Uterus (tissue), 4 donors: ENCODE results near the gene TGIF1. TPM values are rescaled to one million over a fixed set of nuclear protein-coding genes. Genes with fewer than 3 reads are reported as not detected.

Source experiments
- DNase-seq, 2 donors: peaks; one replicate each; pipeline ENCODE4 v3.0.0-alpha.2; 2019 to 2020
- H3K27ac ChIP-seq, 2 donors: fragments of 200-600 bp; sonication (generic); 1 replicate in 1 of 2; 2 replicates in 1 of 2; pipeline ENCODE4 v1.5.1; 2016 to 2018
- H3K27me3 ChIP-seq, 2 donors: fragments of 200-600 bp; sonication (generic); one replicate each; pipeline ENCODE4 v1.5.1; 2018 to 2019; ENCODE audit warnings: control low read depth in 1 of 2
- H3K36me3 ChIP-seq, 2 donors: fragments of 200-600 bp; sonication (generic); one replicate each; pipeline ENCODE4 v1.5.1; 2019; ENCODE audit warnings: control low read depth in 1 of 2
- H3K4me1 ChIP-seq, 2 donors: fragments of 200-600 bp; sonication (generic); one replicate each; pipeline ENCODE4 v1.5.1; 2018 to 2019; ENCODE audit warnings: control low read depth in 1 of 2
- H3K4me3 ChIP-seq, 2 donors: fragments of 200-600 bp; sonication (generic); 1 replicate in 1 of 2; 2 replicates in 1 of 2; pipeline ENCODE4 v1.5.1; 2018 to 2019; ENCODE audit warnings: mild to moderate bottlenecking in 1 of 2
- H3K9me3 ChIP-seq, 2 donors: fragments of 200-600 bp; sonication (generic); one replicate each; pipeline ENCODE4 v1.5.1; 2019; ENCODE audit warnings: control low read depth in 1 of 2
- CTCF ChIP-seq, 4 experiments: fragments of 200-600 bp in 2 of 4; fragments of 450-650 bp in 2 of 4; sonication (generic) in 2 of 4; IDR thresholded peaks; one replicate each; pipeline ENCODE4 v1.5.1; 2016 to 2019; ENCODE audit warnings: antibody characterized with exemption in 4 of 4, mild to moderate bottlenecking in 2 of 4, moderate library complexity in 1 of 4
- POLR2A ChIP-seq, 2 donors: fragments of 450-650 bp; IDR thresholded peaks; one replicate each; pipeline ENCODE4 v1.6.1; 2016; ENCODE audit warnings: antibody characterized with exemption in 2 of 2, mild to moderate bottlenecking in 1 of 2, moderate library complexity in 1 of 2
- intact Hi-C: fragments of 100-400 bp; cut with DNase I; formaldehyde crosslinking; loops from one replicate; pipeline ENCODE4 v1.15.1; 2023; ENCODE audit warnings: low total_unique reads
- total RNA-seq, 4 donors: library from RNA; depleted of rRNA in 3 of 4; stranded (reverse); fragments of >200 nt in 3 of 4; gene quantifications; one replicate each; pipeline versions ENCODE4 v1.1.0 to v1.2.4, GENCODE V29; 2014 to 2023
- donor health status: DM: yes; HTN: yes; CAD: no.

Gene TGIF1
- total RNA-seq, 4 donors from 2014 or later, result 34.1 to 161 (median 87.0) TPM

GRCh38 chr18:3452750-3453539 is 3.0 kb downstream of the TGIF1 start:
- H3K27me3 ChIP-seq, result no peaks in the 10 kb centered on the region
- no peaks in the 10 kb centered on the region for H3K9me3 ChIP-seq
- DNase-seq, result peak; percentile 29
- H3K4me1 ChIP-seq, result peaks cover 8 to 10% of the 10 kb centered on the region in 2 donors
- TF ChIP-seq CTCF (IDR thresholded peaks at IDR 0.05) (no peak), POLR2A (IDR thresholded peaks at IDR 0.05) (no peak)
- peak overlapping the region; percentile 60 to 63 for H3K4me3 ChIP-seq
- intact Hi-C loops, result loop anchor here (10.0 kb wide), 1 partner anchor 142 kb away; no protein-coding TSS in a partner anchor
- peak overlapping the region; percentile 98 for H3K27ac ChIP-seq
- no peaks in the 10 kb centered on the region for H3K36me3 ChIP-seq

- TF ChIP-seq CTCF (IDR thresholded peaks at IDR 0.05), result peak in 1 of 4 experiments; percentile 7
- TF ChIP-seq POLR2A (IDR thresholded peaks at IDR 0.05), result no peak
Observed at GRCh38 chr18:3453540-3454364, 3.8 kb downstream of the TGIF1 start.

GRCh38 chr18:3454365-3455089 is 4.6 kb downstream of the TGIF1 start:
- H3K9me3 ChIP-seq, result no peaks in the 10 kb centered on the region
- H3K4me3 ChIP-seq, result peak overlapping the region; percentile 60 to 63
- H3K27ac ChIP-seq, result peak overlapping the region; percentile 98
- H3K27me3 ChIP-seq, result no peaks in the 10 kb centered on the region
- intact Hi-C loops, result loop anchor here (10.0 kb wide), 1 partner anchor 140 kb away; no protein-coding TSS in a partner anchor
- H3K4me1 ChIP-seq, result peaks cover 8 to 10% of the 10 kb centered on the region in 2 donors
- DNase-seq, result peak in 1 of 2 donors; percentile 40
- TF ChIP-seq CTCF (IDR thresholded peaks at IDR 0.05) (peak; percentile 63 to 71 (median 70)), POLR2A (IDR thresholded peaks at IDR 0.05) (no peak)
- H3K36me3 ChIP-seq, result no peaks in the 10 kb centered on the region

More at GRCh38 chr18:3453540-3454364, 3.8 kb downstream of the TGIF1 start:
- intact Hi-C loops, result loop anchor here (10.0 kb wide), 1 partner anchor 141 kb away; no protein-coding TSS in a partner anchor
- Histone ChIP-seq H3K4me3 (peak overlapping the region; percentile 60 to 63), H3K36me3 (no peaks in the 10 kb centered on the region), H3K27me3 (no peaks in the 10 kb centered on the region), H3K4me1 (peaks cover 8 to 10% of the 10 kb centered on the region in 2 donors), H3K9me3 (no peaks in the 10 kb centered on the region), H3K27ac (peak overlapping the region; percentile 98)
- DNase-seq, result peak; percentile 60 to 79

- TF ChIP-seq POLR2A (IDR thresholded peaks at IDR 0.05), result no peak
- no peak for TF ChIP-seq CTCF (IDR thresholded peaks at IDR 0.05)
- no peaks in the 10 kb centered on the region for H3K9me3 ChIP-seq
- peaks cover 8 to 10% of the 10 kb centered on the region in 2 donors for H3K4me1 ChIP-seq
- H3K27ac ChIP-seq, result peak overlapping the region; percentile 98
- intact Hi-C loops, result loop anchor here (10.0 kb wide), 1 partner anchor 140 kb away; no protein-coding TSS in a partner anchor
- H3K36me3 ChIP-seq, result no peaks in the 10 kb centered on the region
- DNase-seq, result no peak
- no peaks in the 10 kb centered on the region for H3K27me3 ChIP-seq
- peak overlapping the region in 1 of 2 donors; percentile 60 for H3K4me3 ChIP-seq
Observed at GRCh38 chr18:3455090-3455635, 5.2 kb downstream of the TGIF1 start.
